ENCODE measurements around the gene CFAP73.

DNA sequence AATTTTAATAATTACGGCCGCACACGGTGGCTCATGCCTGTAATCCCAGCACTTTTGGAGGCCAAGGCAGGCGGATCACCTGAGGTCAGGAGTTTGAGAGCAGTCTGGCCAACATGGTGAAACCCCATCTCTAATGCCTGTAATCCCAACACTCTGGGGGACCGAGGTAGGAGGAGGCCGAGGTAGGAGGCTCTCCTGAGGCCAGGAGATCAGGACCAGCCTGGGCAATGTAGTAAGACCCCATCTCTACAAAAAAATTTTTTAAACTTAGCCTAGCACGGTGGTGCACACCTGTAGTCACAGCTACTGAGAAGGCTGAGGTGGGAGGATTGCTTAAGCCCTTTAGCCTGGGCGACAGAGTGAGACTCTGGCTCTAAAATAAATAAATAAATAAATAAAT is 5.6 kb upstream of the CFAP73 start:
- TF ChIP-seq, protein P1, sequence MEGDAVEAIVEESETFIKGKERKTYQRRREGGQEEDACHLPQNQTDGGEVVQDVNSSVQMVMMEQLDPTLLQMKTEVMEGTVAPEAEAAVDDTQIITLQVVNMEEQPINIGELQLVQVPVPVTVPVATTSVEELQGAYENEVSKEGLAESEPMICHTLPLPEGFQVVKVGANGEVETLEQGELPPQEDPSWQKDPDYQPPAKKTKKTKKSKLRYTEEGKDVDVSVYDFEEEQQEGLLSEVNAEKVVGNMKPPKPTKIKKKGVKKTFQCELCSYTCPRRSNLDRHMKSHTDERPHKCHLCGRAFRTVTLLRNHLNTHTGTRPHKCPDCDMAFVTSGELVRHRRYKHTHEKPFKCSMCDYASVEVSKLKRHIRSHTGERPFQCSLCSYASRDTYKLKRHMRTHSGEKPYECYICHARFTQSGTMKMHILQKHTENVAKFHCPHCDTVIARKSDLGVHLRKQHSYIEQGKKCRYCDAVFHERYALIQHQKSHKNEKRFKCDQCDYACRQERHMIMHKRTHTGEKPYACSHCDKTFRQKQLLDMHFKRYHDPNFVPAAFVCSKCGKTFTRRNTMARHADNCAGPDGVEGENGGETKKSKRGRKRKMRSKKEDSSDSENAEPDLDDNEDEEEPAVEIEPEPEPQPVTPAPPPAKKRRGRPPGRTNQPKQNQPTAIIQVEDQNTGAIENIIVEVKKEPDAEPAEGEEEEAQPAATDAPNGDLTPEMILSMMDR (IDR thresholded peaks at IDR 0.05): no peak
- TF ChIP-seq POLR2A (IDR thresholded peaks at IDR 0.05): no peak
- TF ChIP-seq POLR2AphosphoS5 (IDR thresholded peaks at IDR 0.05): no peak

All from breast epithelium (tissue), 3 donors.